WI38 (cell line): ENCODE measurements around the gene TRIM10.

Source experiments
- H3K4me3 ChIP-seq: 2 replicates; pipeline ENCODE4 v1.5.1; 2011; ENCODE audit warnings: low read depth, mild to moderate bottlenecking, control low read depth, low read length
- TF ChIP-seq, protein P1 (sequence below): IDR thresholded peaks from 2 replicates; pipeline ENCODE4 v1.5.1; 2012; ENCODE audit warnings: low read depth, mild to moderate bottlenecking, control low read depth, low read length

TRIM10 gene

DNA sequence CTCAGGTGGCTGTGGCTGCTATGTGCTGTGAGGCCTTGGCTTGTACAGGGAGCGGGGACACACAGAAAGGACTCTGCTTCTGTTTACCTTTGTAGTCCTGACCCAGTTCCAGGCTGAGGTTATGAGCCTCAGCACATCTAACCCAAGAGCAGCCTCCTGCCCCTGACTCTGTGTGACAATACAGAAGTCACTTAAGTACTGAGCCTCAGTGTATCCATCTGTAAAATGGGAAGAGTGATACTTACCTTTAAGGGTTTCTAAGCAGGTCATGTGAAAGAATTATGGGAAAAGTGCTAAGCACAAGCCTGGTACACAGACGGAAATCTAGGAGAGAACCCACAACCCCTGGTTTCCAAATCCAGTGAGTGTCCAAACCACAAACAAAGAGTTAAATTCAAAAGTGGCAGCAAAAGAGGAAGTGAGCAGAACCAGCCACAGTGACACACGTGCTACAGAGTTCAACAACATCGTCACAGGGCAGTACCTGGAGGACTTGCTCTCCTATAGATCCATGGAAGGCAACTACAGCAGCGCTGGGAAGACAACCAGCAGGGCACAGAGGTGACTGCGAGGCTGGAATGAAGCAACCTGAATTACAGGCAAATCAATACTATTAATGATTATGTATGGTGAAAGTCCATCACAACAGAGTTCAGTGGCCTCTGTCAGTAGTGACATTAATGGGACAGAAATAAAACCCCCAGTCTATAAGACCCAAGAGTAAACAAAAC, 39.7 kb upstream of the TRIM10 start:
- no peak overlapping the region for H3K4me3 ChIP-seq
- TF ChIP-seq, protein P1, sequence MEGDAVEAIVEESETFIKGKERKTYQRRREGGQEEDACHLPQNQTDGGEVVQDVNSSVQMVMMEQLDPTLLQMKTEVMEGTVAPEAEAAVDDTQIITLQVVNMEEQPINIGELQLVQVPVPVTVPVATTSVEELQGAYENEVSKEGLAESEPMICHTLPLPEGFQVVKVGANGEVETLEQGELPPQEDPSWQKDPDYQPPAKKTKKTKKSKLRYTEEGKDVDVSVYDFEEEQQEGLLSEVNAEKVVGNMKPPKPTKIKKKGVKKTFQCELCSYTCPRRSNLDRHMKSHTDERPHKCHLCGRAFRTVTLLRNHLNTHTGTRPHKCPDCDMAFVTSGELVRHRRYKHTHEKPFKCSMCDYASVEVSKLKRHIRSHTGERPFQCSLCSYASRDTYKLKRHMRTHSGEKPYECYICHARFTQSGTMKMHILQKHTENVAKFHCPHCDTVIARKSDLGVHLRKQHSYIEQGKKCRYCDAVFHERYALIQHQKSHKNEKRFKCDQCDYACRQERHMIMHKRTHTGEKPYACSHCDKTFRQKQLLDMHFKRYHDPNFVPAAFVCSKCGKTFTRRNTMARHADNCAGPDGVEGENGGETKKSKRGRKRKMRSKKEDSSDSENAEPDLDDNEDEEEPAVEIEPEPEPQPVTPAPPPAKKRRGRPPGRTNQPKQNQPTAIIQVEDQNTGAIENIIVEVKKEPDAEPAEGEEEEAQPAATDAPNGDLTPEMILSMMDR = no peak

DNA sequence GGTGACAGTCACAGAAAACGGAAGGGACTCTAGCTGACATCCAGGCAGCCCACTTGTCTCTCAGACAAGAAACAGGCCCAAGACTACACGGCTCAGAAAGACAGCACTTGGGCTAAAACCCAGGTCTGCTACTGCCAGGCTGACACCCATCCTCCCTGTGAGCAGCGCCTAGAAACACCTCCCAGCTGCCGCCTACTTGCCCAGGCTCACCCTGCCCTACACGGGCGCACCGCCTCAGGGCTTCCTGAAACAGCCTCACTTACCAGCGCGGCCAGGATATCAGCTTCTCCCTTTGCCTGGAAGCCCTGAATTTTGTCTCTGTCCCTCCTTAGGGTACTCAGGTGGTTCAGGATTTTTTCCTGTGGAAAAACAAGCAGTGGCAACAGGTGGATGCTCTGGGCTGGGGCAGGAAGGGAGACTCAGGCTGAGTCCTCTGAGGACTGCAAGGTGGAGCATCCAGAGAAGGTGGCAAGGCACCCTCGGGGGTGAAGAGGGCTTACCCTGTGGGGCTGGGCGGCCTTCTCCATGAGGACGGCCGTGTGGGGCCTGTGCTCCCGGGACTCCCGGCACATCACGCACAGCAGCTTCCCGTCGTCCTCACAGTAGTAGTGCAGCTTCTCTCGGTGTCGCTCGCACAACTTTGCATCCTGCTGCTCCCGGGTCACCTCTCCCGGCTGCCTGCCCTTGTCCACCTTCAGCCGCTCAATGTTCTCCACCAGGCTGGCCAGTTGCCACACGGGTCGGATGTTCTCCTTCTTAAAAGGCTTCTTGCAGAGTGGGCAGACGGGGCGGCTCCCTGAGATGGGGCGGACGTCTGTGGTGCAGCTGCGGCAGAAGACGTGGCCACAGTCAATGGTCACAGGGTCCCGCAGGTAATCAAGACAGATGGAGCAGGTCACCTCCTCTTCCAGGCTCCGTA, 37.4 kb upstream of the TRIM10 start:
- TF ChIP-seq, protein P1 = no peak
- H3K4me3 ChIP-seq = no peak overlapping the region

DNA sequence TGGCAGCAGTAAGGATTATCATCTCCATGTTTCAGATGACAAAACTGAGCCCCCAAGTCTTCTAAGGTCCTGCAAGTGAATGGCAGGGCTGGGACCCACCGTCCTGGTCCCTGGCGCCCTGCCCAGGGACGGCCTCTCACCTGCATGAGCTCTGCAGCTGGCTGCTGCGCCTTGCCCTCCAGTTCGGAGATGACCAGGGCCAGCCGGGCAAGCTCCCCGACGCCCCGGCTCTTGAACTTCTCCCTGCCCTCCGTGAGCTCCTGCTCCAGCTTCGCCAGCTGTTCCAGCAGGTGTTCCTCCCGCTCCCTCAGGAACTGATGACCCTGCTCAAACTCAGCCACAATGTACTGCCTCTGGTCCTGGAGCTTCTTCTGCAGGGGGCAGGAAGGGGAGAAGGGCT, 35.4 kb upstream of the TRIM10 start:
- H3K4me3 ChIP-seq = no peak overlapping the region
- TF ChIP-seq, protein P1 = no peak

DNA sequence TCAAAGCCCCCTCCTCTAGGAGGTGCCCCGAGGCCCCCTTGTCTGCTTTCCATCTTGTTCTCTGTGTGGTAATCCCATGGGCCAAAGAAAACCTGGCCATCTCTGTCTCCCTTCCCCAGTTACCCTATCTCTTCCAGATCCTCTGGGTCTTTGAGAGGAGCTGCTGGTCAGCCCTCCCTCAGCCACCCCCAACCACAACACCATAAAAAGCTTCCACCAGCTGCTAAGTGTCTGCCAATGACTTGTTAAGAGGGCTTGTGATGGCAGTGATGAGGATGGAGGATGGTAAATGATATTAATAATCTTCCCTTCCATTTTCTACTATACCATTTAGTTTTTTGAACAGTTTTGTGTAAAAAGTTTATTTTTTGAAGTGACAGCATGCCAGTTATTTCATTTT, 34.9 kb upstream of the TRIM10 start:
- TF ChIP-seq, protein P1 = no peak
- no peak overlapping the region for H3K4me3 ChIP-seq

DNA sequence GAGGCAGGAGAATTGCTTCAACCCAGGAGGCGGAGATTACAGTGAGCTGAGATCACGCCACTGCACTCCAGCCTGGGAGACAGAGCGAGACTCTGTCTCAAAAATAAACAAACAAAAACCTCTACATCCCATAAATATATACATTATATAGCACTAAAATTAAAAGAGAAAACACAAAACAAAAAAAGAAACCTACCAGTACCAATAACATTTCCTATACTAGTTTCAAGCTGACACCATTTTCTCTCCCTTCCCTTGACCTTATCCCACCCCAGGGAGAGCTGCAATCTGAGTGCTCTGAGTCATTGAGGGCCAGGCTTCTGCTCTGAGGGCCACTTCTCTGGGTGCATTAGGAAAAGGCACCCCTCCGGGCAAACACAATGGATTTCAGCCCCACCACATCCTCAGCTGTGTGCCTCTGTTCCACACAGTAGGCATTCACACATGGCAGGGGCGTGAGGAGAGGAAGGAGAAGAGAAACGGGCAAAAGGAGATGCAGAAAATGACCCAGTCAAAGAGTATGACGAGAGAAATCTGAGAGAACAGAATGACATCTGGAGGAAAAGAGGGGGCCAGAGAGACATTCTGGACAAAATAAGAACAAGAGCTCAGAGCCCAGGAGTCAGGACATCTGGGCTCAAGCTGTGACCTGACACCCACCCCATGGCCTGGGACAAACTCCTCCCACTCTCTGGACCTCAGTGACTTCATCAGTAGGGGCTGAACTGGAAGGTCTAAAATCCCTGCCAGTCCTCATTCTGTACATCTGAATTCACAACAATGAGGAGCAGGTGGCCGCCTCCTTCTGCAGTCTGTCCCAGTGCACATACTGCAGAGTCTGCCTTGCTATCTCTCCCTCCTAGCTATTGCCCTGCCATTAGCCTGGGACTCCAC, 34.0 kb upstream of the TRIM10 start:
- no peak overlapping the region for H3K4me3 ChIP-seq
- TF ChIP-seq, protein P1 = no peak

DNA sequence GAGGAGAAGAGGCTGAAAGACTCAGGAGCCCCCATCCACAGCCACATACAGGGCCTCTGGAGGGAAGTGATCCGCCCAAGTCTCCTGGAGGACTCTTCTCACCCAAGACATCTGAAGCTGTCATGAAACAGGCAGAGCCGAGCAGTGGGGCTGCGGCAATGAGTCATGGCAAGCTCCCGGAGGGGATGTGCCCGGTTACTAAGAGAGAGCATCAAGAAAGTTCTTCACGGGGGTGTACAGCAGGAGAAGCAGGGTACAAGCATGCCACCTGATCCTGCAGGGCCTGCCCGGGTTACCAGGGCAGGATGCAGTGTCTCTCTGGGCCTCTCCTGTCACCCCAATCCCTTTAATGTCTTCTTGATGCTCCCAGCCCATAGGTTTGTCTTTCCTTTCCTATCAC, 31.1 kb upstream of the TRIM10 start:
- TF ChIP-seq, protein P1 = no peak
- no peak overlapping the region for H3K4me3 ChIP-seq
